ENCODE data around the gene CALML6. TPM values are rescaled to one million over a fixed set of nuclear protein-coding genes. Genes with fewer than 3 reads are reported as not detected.

CALML6 gene
- total RNA-seq, 1 donor = 0.36 TPM

DNA sequence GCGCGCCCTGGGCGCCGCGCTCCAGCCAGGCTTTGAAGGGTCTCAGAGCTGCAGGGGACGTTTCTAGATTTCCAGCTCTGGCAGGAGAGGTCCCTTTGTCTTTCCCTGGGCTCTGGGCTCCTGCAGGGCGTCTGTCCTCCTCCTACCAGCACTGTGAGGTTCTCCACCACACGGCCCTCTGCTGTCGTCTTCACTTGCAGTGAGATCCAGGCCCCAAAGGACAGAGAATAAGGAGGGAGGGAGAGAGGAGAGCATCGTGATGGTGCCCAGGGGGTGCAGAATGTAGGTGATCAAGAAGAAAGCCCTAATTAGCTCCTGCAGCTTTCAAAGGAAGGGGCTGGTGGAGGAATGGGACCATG, 20.0 kb upstream of the CALML6 start:
- H3K4me2 ChIP-seq (ENCODE audit: insufficient read depth, low read length) = peak overlapping the region; percentile 50
- TF ChIP-seq, protein P1, sequence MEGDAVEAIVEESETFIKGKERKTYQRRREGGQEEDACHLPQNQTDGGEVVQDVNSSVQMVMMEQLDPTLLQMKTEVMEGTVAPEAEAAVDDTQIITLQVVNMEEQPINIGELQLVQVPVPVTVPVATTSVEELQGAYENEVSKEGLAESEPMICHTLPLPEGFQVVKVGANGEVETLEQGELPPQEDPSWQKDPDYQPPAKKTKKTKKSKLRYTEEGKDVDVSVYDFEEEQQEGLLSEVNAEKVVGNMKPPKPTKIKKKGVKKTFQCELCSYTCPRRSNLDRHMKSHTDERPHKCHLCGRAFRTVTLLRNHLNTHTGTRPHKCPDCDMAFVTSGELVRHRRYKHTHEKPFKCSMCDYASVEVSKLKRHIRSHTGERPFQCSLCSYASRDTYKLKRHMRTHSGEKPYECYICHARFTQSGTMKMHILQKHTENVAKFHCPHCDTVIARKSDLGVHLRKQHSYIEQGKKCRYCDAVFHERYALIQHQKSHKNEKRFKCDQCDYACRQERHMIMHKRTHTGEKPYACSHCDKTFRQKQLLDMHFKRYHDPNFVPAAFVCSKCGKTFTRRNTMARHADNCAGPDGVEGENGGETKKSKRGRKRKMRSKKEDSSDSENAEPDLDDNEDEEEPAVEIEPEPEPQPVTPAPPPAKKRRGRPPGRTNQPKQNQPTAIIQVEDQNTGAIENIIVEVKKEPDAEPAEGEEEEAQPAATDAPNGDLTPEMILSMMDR (IDR thresholded peaks at IDR 0.05; ENCODE audit: extremely low read depth, low read depth, low read length) = no peak
- H3K4me3 ChIP-seq (ENCODE audit: insufficient read depth, low read length) = no peak overlapping the region

DNA sequence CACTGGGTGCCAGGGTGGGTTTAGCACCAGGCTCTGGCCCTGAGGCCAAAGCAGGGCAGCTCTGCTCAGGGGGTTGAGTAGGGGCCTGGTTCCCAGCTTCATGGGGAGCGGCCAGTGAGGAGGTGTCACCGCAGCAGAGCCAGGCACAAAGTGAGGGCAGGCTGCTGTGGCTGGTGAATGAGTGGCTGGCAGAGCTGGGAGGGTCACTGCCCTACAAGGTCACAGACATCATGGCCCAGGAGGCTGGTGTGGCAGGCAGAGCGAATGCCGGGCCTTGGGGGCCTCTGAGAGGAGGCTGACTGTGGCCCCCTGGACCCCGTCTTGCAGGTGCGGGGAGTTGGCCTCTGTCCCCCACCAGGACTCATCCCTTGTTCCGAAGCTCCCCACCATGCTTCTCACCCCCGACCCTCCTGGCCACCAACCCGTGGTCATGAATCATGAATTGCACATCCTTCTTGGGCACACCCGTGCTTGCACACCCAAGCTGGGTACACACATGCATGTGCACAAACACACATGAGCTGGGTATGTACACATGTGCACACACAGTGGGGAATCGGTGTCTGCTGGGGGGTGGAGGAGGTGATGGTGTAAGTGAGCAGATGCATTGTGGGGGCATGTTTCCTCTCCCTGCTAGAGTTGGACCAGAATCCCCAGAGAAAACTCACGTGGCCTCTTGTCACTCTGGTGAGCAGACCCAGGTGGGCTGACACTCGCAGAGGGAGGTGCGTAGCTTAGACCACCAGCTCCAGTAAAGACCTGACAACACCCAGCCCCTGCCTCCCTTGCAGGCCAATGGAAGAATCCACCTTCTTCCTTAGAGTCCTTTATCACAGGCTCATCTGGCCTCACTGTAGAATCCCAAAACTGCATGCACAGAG, 19.4 kb upstream of the CALML6 start:
- Histone ChIP-seq H3K36me3 (ENCODE audit: insufficient read depth, low read length) (no peaks in the 10 kb centered on the region), H2AFZ (ENCODE audit: low read length) (no peak overlapping the region)

More for the DNA sequence above, 20.0 kb upstream of the CALML6 start:
- Histone ChIP-seq H3K27me3 (ENCODE audit: insufficient read depth, low read length) (peaks cover 8% of the 10 kb centered on the region), H4K20me1 (ENCODE audit: insufficient read depth, low read length) (no peaks in the 10 kb centered on the region), H3K79me2 (ENCODE audit: insufficient read depth, low read length) (peaks cover 7% of the 10 kb centered on the region), H3K9me3 (ENCODE audit: low read depth, low read length) (no peaks in the 10 kb centered on the region), H2AFZ (ENCODE audit: low read length) (peak overlapping the region; percentile 31), H3K4me1 (ENCODE audit: insufficient read depth, low read length) (peaks cover 12% of the 10 kb centered on the region), H3K27ac (ENCODE audit: low read depth, low read length) (no peak overlapping the region), H3K36me3 (ENCODE audit: insufficient read depth, low read length) (no peaks in the 10 kb centered on the region)
- DNase-seq (ENCODE audit: insufficient read length, low spot score, missing footprints) = no peak

DNA sequence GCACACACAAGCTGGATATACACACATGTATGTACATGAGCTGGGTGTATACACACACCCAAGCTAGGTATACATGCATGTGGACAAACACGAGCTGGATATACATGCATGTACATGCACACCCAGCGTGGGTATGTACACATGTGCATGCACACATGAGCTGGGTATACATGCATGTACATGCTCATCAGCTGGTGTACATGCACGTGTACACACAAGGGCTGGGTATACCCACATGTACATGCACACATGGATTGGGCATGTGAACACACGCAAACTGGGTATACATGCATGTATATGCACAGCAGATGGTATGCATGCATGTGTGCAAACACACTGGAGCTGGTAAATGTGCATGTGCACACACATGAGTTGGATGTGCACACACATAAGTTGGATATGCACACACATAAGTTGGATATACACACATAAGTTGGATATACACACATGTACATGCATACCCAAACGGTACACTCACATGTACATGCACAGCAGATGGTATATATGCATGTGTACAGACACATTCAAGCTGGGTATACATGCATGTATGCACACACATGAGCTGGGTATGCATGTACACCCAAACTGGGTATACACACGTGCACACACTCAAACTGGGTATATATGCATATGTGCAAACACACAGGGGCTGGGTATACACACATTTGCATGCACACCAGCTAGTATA, 16.7 kb upstream of the CALML6 start:
- H3K79me2 ChIP-seq (ENCODE audit: insufficient read depth, low read length) = no peaks in the 10 kb centered on the region

More for the DNA sequence above, 19.4 kb upstream of the CALML6 start:
- Histone ChIP-seq H3K4me1 (ENCODE audit: insufficient read depth, low read length) (peaks cover 12% of the 10 kb centered on the region), H4K20me1 (ENCODE audit: insufficient read depth, low read length) (no peaks in the 10 kb centered on the region), H3K4me2 (ENCODE audit: insufficient read depth, low read length) (no peak overlapping the region), H3K27ac (ENCODE audit: low read depth, low read length) (no peak overlapping the region), H3K9me3 (ENCODE audit: low read depth, low read length) (no peaks in the 10 kb centered on the region), H3K79me2 (ENCODE audit: insufficient read depth, low read length) (peaks cover 4% of the 10 kb centered on the region), H3K4me3 (ENCODE audit: insufficient read depth, low read length) (no peak overlapping the region), H3K27me3 (ENCODE audit: insufficient read depth, low read length) (peaks cover 8% of the 10 kb centered on the region)
- TF ChIP-seq, protein P1 (IDR thresholded peaks at IDR 0.05; ENCODE audit: extremely low read depth, low read depth, low read length) = no peak
- DNase-seq (ENCODE audit: insufficient read length, low spot score, missing footprints) = peak; percentile 72

More for the DNA sequence above, 16.7 kb upstream of the CALML6 start:
- no peaks in the 10 kb centered on the region for H3K36me3 ChIP-seq (ENCODE audit: insufficient read depth, low read length)
- DNase-seq (ENCODE audit: insufficient read length, low spot score, missing footprints) = peak; percentile 47
- H3K4me1 ChIP-seq (ENCODE audit: insufficient read depth, low read length) = peaks cover 4% of the 10 kb centered on the region
- no peak overlapping the region for H3K4me2 ChIP-seq (ENCODE audit: insufficient read depth, low read length)
- no peak overlapping the region for H3K4me3 ChIP-seq (ENCODE audit: insufficient read depth, low read length)
- TF ChIP-seq, protein P1 (IDR thresholded peaks at IDR 0.05; ENCODE audit: extremely low read depth, low read depth, low read length) = no peak
- H3K27ac ChIP-seq (ENCODE audit: low read depth, low read length) = no peak overlapping the region
- no peaks in the 10 kb centered on the region for H4K20me1 ChIP-seq (ENCODE audit: insufficient read depth, low read length)
- H3K27me3 ChIP-seq (ENCODE audit: insufficient read depth, low read length) = peaks cover 8% of the 10 kb centered on the region
- H3K9me3 ChIP-seq (ENCODE audit: low read depth, low read length) = no peaks in the 10 kb centered on the region
- H2AFZ ChIP-seq (ENCODE audit: low read length) = no peak overlapping the region
